Loucy (cell line): ENCODE results near the gene TJAP1.
"Not testable (repeated sequence)": the region's sequence is repeated elsewhere in the genome, so short reads cannot be mapped to it uniquely, and the experiment has no call there.

ENCODE experiments used
- H2AFZ ChIP-seq: fragments of 200-600 bp; sonication (generic); 2 replicates; pipeline ENCODE4 v1.6.0; 2016; ENCODE audit warnings: antibody characterized with exemption, mild to moderate bottlenecking, low read length, moderate library complexity
- H3F3A ChIP-seq: fragments of 200-600 bp; 2 replicates; pipeline ENCODE4 v1.6.0; 2016; ENCODE audit warnings: antibody characterized with exemption, low read depth, mild to moderate bottlenecking
- H3K27me3 ChIP-seq: fragments of 200-600 bp; sonication (generic); 2 replicates; pipeline ENCODE4 v1.6.1; 2014; ENCODE audit warnings: low read length, mild to moderate bottlenecking; ENCODE audit not compliant: insufficient read depth, poor library complexity, severe bottlenecking
- H3K36me3 ChIP-seq: fragments of 200-600 bp; sonication (generic); 2 replicates; pipeline ENCODE4 v1.6.1; 2016; ENCODE audit warnings: low read length; ENCODE audit not compliant: insufficient read depth
- H3K4me1 ChIP-seq: fragments of 200-600 bp; sonication (generic); 2 replicates; pipeline ENCODE4 v1.5.1; 2014; ENCODE audit warnings: low read length, mild to moderate bottlenecking; ENCODE audit not compliant: insufficient read depth, poor library complexity, severe bottlenecking
- H3K4me2 ChIP-seq: fragments of 200-600 bp; sonication (generic); 2 replicates; pipeline ENCODE4 v1.6.0; 2014; ENCODE audit warnings: antibody characterized with exemption, low read length, low read depth, mild to moderate bottlenecking; ENCODE audit not compliant: poor library complexity, severe bottlenecking
- H3K4me3 ChIP-seq: fragments of 200-600 bp; sonication (generic); 2 replicates; pipeline ENCODE4 v1.5.1; 2014; ENCODE audit warnings: low read length, mild to moderate bottlenecking, mixed read lengths; ENCODE audit not compliant: poor library complexity, severe bottlenecking
- H3K79me2 ChIP-seq: fragments of 200-600 bp; sonication (generic); 2 replicates; pipeline ENCODE4 v1.6.1; 2014; ENCODE audit warnings: low read length; ENCODE audit not compliant: insufficient read depth
- H3K9ac ChIP-seq: fragments of 200-600 bp; sonication (generic); 2 replicates; pipeline ENCODE4 v1.6.0; 2014; ENCODE audit warnings: mild to moderate bottlenecking, low read depth, low read length, moderate library complexity; ENCODE audit not compliant: poor library complexity, severe bottlenecking
- H3K9me2 ChIP-seq: fragments of 200-600 bp; sonication (generic); replicated peaks from 2 replicates; pipeline ENCODE4 v1.6.1; 2016; ENCODE audit warnings: low read depth, low read length, mixed read lengths
- H3K9me3 ChIP-seq: fragments of 200-600 bp; sonication (generic); 2 replicates; pipeline ENCODE4 v1.6.1; 2014; ENCODE audit warnings: mild to moderate bottlenecking, antibody characterized with exemption, low read length, low read depth; ENCODE audit not compliant: insufficient read depth
- H4K20me1 ChIP-seq: fragments of 200-600 bp; sonication (generic); 2 replicates; pipeline ENCODE4 v1.6.0; 2014; ENCODE audit warnings: antibody characterized with exemption, low read length, mild to moderate bottlenecking; ENCODE audit not compliant: insufficient read depth, poor library complexity, severe bottlenecking
- CTCF ChIP-seq: fragments of 200-600 bp; sonication (generic); conservative IDR thresholded peaks from 2 replicates; pipeline ENCODE4 v1.5.1; 2014; ENCODE audit warnings: mild to moderate bottlenecking, antibody characterized with exemption, low read length
- EZH2phosphoT487 ChIP-seq: fragments of 200-600 bp; IDR thresholded peaks from 2 replicates; pipeline ENCODE4 v1.6.1; 2018; ENCODE audit warnings: antibody characterized with exemption, mild to moderate bottlenecking, moderate library complexity, borderline replicate concordance

Gene TJAP1

GRCh38 chr6:43464337-43464736 is 13.0 kb upstream of the TJAP1 start:
- Histone ChIP-seq H3K4me1 (no peaks in the 10 kb centered on the region), H3K4me2 (no peak overlapping the region), H3K79me2 (no peaks in the 10 kb centered on the region), H3K9me3 (no peaks in the 10 kb centered on the region), H3K9me2 (no peaks in the 10 kb centered on the region), H3K4me3 (no peak overlapping the region), H2AFZ (no peak overlapping the region), H3F3A (no peaks in the 10 kb centered on the region), H4K20me1 (no peaks in the 10 kb centered on the region), H3K36me3 (no peaks in the 10 kb centered on the region), H3K9ac (no peak overlapping the region), H3K27me3 (no peaks in the 10 kb centered on the region)
- TF ChIP-seq EZH2phosphoT487 (no peak), CTCF (no peak)

GRCh38 chr6:43465948-43466347 is 11.4 kb upstream of the TJAP1 start:
- no peaks in the 10 kb centered on the region for H3K79me2 ChIP-seq
- H4K20me1 ChIP-seq: no peaks in the 10 kb centered on the region
- H3F3A ChIP-seq: no peaks in the 10 kb centered on the region
- no peak overlapping the region for H3K9ac ChIP-seq
- H3K9me3 ChIP-seq: no peaks in the 10 kb centered on the region
- no peak overlapping the region for H3K4me2 ChIP-seq
- H3K4me3 ChIP-seq: no peak overlapping the region
- no peaks in the 10 kb centered on the region for H3K27me3 ChIP-seq
- H3K36me3 ChIP-seq: no peaks in the 10 kb centered on the region
- no peaks in the 10 kb centered on the region for H3K4me1 ChIP-seq
- H3K9me2 ChIP-seq: no peaks in the 10 kb centered on the region
- TF ChIP-seq CTCF: no peak
- no peak for TF ChIP-seq EZH2phosphoT487
- no peak overlapping the region for H2AFZ ChIP-seq

- not testable (repeated sequence) for H3K9me2 ChIP-seq, H3K36me3 ChIP-seq, H3K27me3 ChIP-seq, H3K4me2 ChIP-seq, H3F3A ChIP-seq, H3K79me2 ChIP-seq, H3K4me3 ChIP-seq, H3K9ac ChIP-seq, H2AFZ ChIP-seq, H3K4me1 ChIP-seq, H4K20me1 ChIP-seq, H3K9me3 ChIP-seq
Observed at GRCh38 chr6:43467265-43467664, 10.1 kb upstream of the TJAP1 start.

GRCh38 chr6:43467752-43468151 is 9.6 kb upstream of the TJAP1 start:
- Histone ChIP-seq H3K36me3 (no peaks in the 10 kb centered on the region), H3K9me3 (no peaks in the 10 kb centered on the region), H2AFZ (no peak overlapping the region), H3K9me2 (no peaks in the 10 kb centered on the region), H3K4me3 (no peak overlapping the region), H4K20me1 (no peaks in the 10 kb centered on the region), H3F3A (no peaks in the 10 kb centered on the region), H3K4me1 (no peaks in the 10 kb centered on the region), H3K27me3 (no peaks in the 10 kb centered on the region), H3K9ac (no peak overlapping the region), H3K79me2 (no peaks in the 10 kb centered on the region), H3K4me2 (no peak overlapping the region)
- TF ChIP-seq EZH2phosphoT487 (no peak), CTCF (no peak)
